Epithelial cell of proximal tubule (primary cell): ENCODE measurements around the gene SLC26A1. TPM values are rescaled to one million over a fixed set of nuclear protein-coding genes. Genes with fewer than 3 reads are reported as not detected.

ENCODE experiments used
- DNase-seq: peaks from one replicate; pipeline ENCODE4 v3.0.0-alpha.2; 2011; ENCODE audit warnings: low read depth
- H3K4me3 ChIP-seq: 2 replicates; pipeline ENCODE4 v1.5.1; 2011; ENCODE audit warnings: low read depth, mild to moderate bottlenecking, low read length
- total RNA-seq: library from RNA; depleted of rRNA; stranded (reverse); fragments of >200 nt; gene quantifications from 2 replicates; pipeline ENCODE4 v1.2.3, GENCODE V29; 2015
- TF ChIP-seq, protein P1 (sequence below): conservative IDR thresholded peaks from 2 replicates; pipeline ENCODE4 v1.5.1; 2012; ENCODE audit warnings: low read depth, mild to moderate bottlenecking, low read length

The SLC26A1 gene
- total RNA-seq, 1 donor from 2014 or later = 0.35 TPM

DNA sequence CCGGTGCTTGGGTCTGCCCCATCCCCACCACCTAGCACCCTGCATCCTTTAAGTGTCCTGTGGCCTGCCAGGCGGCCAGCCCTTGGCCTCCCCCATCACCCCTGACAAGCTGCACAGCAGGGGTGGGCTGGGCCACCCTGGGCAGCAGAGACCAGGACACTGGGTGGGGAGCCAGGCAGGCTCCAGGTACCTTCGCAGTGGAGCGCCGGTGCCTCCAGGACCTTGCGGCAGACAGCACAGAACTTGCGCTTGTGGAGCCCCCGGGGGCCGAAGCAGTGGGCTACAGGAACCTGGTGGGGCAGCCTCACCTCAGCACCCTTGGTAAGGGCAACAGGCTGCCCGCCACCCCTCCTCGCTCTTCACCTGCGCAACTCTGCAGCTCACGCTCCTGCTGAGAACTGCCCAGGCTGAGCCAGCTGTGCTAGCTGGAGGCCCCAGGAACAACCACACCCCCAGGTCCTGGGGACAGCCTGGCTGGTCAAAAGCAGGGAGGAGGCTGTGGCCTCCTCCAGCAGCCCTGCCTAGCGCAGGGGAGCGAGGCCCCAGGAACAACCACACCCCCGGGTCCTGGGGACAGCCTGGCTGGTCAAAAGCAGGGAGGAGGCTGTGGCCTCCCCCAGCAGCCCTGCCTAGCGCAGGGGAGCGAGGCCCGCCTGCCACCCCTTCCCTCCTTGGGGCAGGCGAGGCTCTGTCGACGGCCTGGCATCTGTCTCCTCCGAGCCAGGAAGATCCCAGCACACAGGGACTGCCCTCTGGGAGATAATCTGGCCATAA, 24.4 kb downstream of the SLC26A1 start:
- TF ChIP-seq, protein P1, sequence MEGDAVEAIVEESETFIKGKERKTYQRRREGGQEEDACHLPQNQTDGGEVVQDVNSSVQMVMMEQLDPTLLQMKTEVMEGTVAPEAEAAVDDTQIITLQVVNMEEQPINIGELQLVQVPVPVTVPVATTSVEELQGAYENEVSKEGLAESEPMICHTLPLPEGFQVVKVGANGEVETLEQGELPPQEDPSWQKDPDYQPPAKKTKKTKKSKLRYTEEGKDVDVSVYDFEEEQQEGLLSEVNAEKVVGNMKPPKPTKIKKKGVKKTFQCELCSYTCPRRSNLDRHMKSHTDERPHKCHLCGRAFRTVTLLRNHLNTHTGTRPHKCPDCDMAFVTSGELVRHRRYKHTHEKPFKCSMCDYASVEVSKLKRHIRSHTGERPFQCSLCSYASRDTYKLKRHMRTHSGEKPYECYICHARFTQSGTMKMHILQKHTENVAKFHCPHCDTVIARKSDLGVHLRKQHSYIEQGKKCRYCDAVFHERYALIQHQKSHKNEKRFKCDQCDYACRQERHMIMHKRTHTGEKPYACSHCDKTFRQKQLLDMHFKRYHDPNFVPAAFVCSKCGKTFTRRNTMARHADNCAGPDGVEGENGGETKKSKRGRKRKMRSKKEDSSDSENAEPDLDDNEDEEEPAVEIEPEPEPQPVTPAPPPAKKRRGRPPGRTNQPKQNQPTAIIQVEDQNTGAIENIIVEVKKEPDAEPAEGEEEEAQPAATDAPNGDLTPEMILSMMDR = no peak
- H3K4me3 ChIP-seq = no peak overlapping the region
- no peak for DNase-seq

DNA sequence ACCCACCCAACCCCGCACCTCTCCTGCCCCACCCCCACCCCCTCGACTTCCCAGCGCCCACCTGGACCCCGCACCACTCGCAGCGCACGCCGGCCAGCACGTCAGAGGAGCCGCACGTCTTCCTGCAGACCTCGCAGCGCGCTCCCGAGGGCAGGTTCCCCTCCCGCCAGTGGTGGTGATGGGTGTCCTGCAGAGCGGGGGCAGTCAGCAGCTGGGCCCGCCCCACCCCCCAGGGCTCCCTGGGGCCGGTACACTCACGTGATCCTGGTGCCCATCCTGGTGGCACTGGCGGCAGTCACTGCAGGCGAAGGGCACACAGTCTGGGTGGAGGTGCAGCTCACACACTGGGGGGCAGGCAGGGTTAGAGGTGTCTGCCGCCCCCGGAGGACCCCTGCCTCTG, 25.0 kb downstream of the SLC26A1 start:
- no peak for DNase-seq
- TF ChIP-seq, protein P1 = no peak
- H3K4me3 ChIP-seq = no peak overlapping the region

DNA sequence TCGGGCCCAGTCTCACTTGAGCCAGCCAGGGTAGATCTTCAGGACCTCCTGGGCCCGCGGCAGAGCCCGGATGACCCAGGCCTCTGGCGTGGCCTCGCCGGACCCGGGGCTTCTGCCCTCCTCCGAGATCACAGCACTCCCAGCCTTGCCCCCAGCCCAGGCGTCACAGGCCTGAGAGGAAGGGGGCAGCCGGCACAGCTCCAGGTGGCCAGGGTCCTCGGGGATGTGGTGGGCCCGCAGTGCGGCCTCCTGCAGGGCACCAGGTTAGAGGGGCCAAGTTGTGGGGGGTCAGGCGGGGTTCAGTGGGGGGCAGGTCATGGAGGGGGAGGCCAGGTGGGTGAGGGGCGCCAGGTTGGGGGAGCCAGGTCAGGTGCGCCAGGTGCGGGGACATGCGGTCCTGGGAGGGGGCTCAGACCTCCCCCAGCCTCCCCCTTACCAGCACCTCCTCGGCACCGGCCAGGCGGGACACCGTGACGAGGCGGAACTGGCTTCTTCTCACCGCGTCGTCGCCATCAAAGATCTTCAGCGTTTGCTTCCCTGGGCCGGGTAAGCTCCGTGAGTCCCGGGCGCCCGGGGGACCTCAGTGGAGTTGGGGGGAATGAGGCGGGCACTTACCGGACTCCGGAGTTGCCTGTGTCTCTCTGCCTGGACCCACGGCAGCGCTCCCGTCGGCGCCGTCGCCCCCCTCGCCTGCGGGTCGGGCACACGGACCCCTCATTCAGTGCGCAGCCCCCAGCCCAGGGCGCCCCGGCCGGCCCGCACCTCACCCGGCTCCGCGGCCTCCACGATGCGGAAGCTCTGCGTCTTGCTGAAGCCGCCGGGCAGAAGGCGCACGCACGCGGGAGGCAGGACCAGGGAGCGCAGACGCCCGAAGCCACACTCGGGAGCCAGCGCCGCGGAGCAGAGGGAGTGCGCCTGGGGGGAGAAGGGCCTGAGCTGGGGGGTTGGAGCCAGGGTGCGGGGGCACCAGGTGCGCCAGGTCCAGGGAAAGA, 25.8 kb downstream of the SLC26A1 start:
- H3K4me3 ChIP-seq = no peak overlapping the region
- TF ChIP-seq, protein P1 = no peak
- DNase-seq = no peak

DNA sequence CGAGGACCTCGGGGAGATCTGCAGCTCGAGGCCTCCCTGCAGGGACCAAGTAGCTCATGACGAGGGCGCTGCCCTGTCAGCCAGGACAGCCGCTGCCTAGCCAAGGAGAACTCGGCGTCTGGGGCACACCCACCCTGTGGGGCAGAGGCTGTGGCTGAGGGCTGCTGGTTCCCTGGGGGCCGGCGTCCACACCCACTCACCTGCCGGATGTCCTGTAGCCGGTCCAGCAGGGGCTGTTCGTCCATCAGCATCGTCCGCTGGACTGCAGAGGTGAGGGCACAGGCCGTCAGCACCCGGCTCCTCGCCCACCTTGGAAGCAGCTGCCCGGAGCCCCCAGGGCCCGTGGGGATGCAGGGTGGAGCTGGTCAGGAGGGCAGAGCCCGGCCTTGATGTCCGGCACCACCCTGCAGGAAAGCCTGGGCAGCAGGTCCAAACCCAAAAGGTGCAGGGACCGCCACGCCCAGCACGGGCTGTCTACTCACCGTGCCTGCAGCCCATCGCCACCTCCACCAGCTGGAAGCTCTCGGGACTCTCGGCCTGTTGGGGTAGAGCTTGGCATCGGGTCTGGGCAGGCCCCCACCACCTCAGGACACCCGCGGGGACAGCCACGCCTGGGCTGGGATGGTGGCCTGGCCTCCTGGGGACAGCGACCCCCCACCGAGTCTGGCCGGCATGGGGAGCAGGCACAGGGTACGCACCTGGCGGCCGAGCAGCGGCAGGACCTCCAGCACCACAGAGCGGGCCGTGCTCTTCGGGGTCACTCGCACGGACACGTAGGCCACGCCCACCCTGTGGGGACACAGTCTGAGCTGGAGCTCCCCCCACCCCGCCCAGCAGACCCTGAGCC, 26.7 kb downstream of the SLC26A1 start:
- no peak for DNase-seq
- no peak overlapping the region for H3K4me3 ChIP-seq
- TF ChIP-seq, protein P1 = no peak

DNA sequence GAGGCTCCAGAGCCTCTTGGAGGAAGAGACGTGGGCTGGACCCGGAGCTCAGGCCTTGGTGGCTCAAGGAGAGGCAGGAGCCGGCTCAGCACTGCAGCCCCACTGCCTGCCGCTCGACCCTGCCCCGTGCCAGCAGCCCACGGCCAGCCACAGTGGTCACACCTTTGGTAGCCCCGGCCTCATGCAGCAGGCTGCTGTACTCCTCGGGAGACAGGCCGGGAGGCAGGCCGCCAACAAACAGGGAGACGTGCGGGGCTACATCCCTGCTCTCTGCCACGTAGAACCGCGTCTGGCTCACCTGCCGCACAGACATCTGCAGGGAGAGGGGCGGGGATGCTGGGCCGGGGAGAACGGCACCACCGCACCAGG, 27.5 kb downstream of the SLC26A1 start:
- no peak for DNase-seq
- TF ChIP-seq, protein P1 = no peak
- no peak overlapping the region for H3K4me3 ChIP-seq

DNA sequence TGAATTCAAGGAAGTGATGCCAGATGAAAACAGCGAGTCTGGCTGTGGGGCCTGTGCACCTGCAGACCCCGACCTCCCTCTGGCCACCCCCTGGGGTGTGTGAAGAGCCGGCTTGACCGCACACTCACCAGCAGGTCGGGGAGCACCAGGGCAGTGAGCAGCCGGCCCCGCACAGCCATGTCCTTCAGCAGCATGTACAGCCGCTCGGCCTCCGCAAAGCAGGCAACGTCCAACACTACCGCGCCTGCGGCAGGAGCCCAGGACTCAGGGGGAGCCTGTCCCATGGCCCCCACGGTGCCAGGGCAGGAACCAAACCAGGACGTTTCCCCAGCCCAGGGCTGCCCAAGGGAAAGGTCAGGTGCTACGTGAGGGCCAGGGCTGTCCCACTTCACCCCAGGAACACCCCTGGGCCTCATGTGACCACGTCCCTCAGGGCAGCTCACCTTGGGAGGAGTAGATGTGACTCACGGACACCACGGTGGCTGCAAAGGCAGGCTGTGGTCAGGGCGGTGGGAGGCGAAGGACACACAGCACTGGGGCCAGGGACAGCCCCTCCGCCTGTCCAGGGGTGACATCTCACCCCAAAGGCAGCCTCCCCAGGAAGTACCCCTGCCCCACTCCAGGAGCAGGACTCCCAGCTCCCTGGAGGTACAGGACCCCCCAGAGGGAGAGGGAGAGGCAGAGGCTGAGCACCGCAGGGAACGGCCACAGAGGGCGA, 28.0 kb downstream of the SLC26A1 start:
- TF ChIP-seq, protein P1 = no peak
- no peak overlapping the region for H3K4me3 ChIP-seq
- no peak for DNase-seq
